HCT116 (cell line): ENCODE measurements around the gene CUEDC2. TPM values are rescaled to one million over a fixed set of nuclear protein-coding genes. Genes with fewer than 3 reads are reported as not detected.

Experiments
- ATAC-seq: fragments of 200-7000 bp; cut with Tn5 transposase; 2 replicates; pipeline ENCODE4 v1.9.1; 2020; ENCODE audit warnings: mild to moderate bottlenecking, moderate library complexity
- BruUV-seq: library from RNA; stranded (reverse); fragments of 400-500 nt; replicated peaks from 2 replicates; lab custom pipeline; 2021; lab: Mats Ljungman, UMichigan
- CTCF ChIA-PET: fragments of 300-600 bp; sonication (Branson Sonifier 250); formaldehyde crosslinking; loops from one replicate; lab custom pipeline; 2021; ENCODE audit warnings: antibody characterized with exemption; lab: Charles Lee
- POLR2A ChIA-PET: fragments of 300-600, 350-600 bp; sonication (Branson Sonifier 250); formaldehyde crosslinking; loops from one replicate; lab custom pipeline; 2021; ENCODE audit warnings: antibody characterized with exemption; lab: Charles Lee
- RAD21 ChIA-PET, 2 experiments: fragments of 300-600 bp; sonication (Branson Sonifier 250); formaldehyde crosslinking; loops; one replicate each; lab custom pipeline; 2023; ENCODE audit warnings: low total read pairs in 2 of 2; ENCODE audit not compliant: uncharacterized antibody in 2 of 2, unreplicated experiment in 2 of 2, low non-redundant PET in 1 of 2; lab: Charles Lee
- DNase-seq: peaks from one replicate; pipeline ENCODE4 v3.0.0-alpha.2; 2010; ENCODE audit warnings: low read depth, low spot score
- H2AFZ ChIP-seq: fragments of 200-600 bp; shearing (Covaris generic), sonication (generic); 2 replicates; pipeline ENCODE4 v1.6.1; 2017; ENCODE audit warnings: low read depth, mixed run types, mixed read lengths, antibody characterized with exemption, low read length; ENCODE audit not compliant: poor library complexity, severe bottlenecking
- H3K27ac ChIP-seq: 2 replicates; pipeline ENCODE4 v1.5.1; 2012; ENCODE audit warnings: low read depth, low read length
- H3K27me3 ChIP-seq: fragments of 200-600 bp; sonication (generic); 2 replicates; pipeline ENCODE4 v1.6.1; 2016; ENCODE audit warnings: mixed run types, low read length, mixed read lengths; ENCODE audit not compliant: insufficient read depth
- H3K36me3 ChIP-seq, 2 experiments: fragments of 200-500 bp in 1 of 2; fragments of 200-600 bp in 1 of 2; sonication (Bioruptor generic) in 1 of 2; sonication (generic) in 1 of 2; 2 replicates each; pipeline versions ENCODE4 v1.5.1 to v1.6.1; 2014 to 2016; ENCODE audit warnings: low read length in 2 of 2, inconsistent platforms in 1 of 2, mixed read lengths in 1 of 2, mixed run types in 1 of 2; ENCODE audit not compliant: insufficient read depth in 2 of 2, control insufficient read depth in 1 of 2
- H3K4me1 ChIP-seq, 2 experiments: fragments of 200-600 bp in 1 of 2; sonication (generic) in 1 of 2; 2 replicates each; pipeline versions ENCODE4 v1.5.1 to v1.6.1; 2012 to 2017; ENCODE audit warnings: low read length in 2 of 2, inconsistent platforms in 1 of 2, mild to moderate bottlenecking in 1 of 2, mixed read lengths in 1 of 2, mixed run types in 1 of 2, moderate library complexity in 1 of 2; ENCODE audit not compliant: insufficient read depth in 2 of 2, control insufficient read depth in 1 of 2
- H3K4me2 ChIP-seq: fragments of 200-600 bp; sonication (generic); 2 replicates; pipeline ENCODE4 v1.6.1; 2017; ENCODE audit warnings: mixed run types, low read length, mixed read lengths
- H3K4me3 ChIP-seq, 2 experiments: fragments of 200-600 bp in 1 of 2; sonication (generic) in 1 of 2; replicated peaks in 1 of 2; 2 replicates each; pipeline ENCODE4 v1.5.1; 2011 to 2016; ENCODE audit warnings: low read length in 2 of 2, control low read depth in 1 of 2, low read depth in 1 of 2, mild to moderate bottlenecking in 1 of 2, mixed read lengths in 1 of 2, mixed run types in 1 of 2
- H3K79me2 ChIP-seq: fragments of 200-600 bp; sonication (generic); 2 replicates; pipeline ENCODE4 v1.6.1; 2017; ENCODE audit warnings: mild to moderate bottlenecking, mixed run types, low read length, moderate library complexity, mixed read lengths; ENCODE audit not compliant: insufficient read depth
- H3K9ac ChIP-seq: fragments of 200-600 bp; sonication (generic); 2 replicates; pipeline ENCODE4 v1.6.1; 2016; ENCODE audit warnings: low read length, mixed read lengths
- H3K9me2 ChIP-seq: fragments of 200-600 bp; sonication (generic), shearing (Covaris generic); 2 replicates; pipeline ENCODE4 v1.6.1; 2017; ENCODE audit warnings: mixed run types, mild to moderate bottlenecking, moderate library complexity; ENCODE audit not compliant: insufficient read depth
- H3K9me3 ChIP-seq, 2 experiments: fragments of 200-500 bp in 1 of 2; fragments of 200-600 bp in 1 of 2; sonication (Bioruptor generic) in 1 of 2; sonication (generic) in 1 of 2; 2 replicates each; pipeline ENCODE4 v1.6.1; 2014 to 2017; ENCODE audit warnings: low read length in 2 of 2, mixed read lengths in 2 of 2, inconsistent platforms in 1 of 2, low read depth in 1 of 2, mild to moderate bottlenecking in 1 of 2, mixed run types in 1 of 2, moderate library complexity in 1 of 2; ENCODE audit not compliant: control insufficient read depth in 1 of 2, insufficient read depth in 1 of 2
- H4K20me1 ChIP-seq: fragments of 200-600 bp; sonication (generic), shearing (Covaris generic); 2 replicates; pipeline ENCODE4 v1.6.1; 2017; ENCODE audit warnings: mixed run types, mild to moderate bottlenecking, moderate library complexity; ENCODE audit not compliant: insufficient read depth
- CBX3 ChIP-seq: IDR thresholded peaks from 2 replicates; pipeline ENCODE4 v1.6.1; 2012; ENCODE audit warnings: low read depth
- EGR1 ChIP-seq: IDR thresholded peaks from 2 replicates; pipeline ENCODE4 v1.6.1; 2012; ENCODE audit warnings: low read depth
- EZH2 ChIP-seq: fragments of 200-600 bp; sonication (generic); IDR thresholded peaks from 2 replicates; pipeline ENCODE4 v1.6.1; 2017; ENCODE audit warnings: antibody characterized with exemption, mixed run types
- EZH2phosphoT487 ChIP-seq: fragments of 200-600 bp; IDR thresholded peaks from 2 replicates; pipeline ENCODE4 v1.6.1; 2018; ENCODE audit warnings: antibody characterized with exemption, borderline replicate concordance
- FOSL1 ChIP-seq: IDR thresholded peaks from 2 replicates; pipeline ENCODE4 v1.6.1; 2012; ENCODE audit warnings: low read depth
- RAD21 ChIP-seq: IDR thresholded peaks from 2 replicates; pipeline ENCODE4 v1.6.1; 2012; ENCODE audit warnings: low read depth, mild to moderate bottlenecking
- SIN3A ChIP-seq: IDR thresholded peaks from 2 replicates; pipeline ENCODE4 v1.6.1; 2012; ENCODE audit warnings: low read depth
- SP1 ChIP-seq: IDR thresholded peaks from 2 replicates; pipeline ENCODE4 v1.6.1; 2012; ENCODE audit warnings: low read depth
- YY1 ChIP-seq: IDR thresholded peaks from 2 replicates; pipeline ENCODE4 v1.6.1; 2011; ENCODE audit warnings: low read length, low read depth, moderate library complexity, mild to moderate bottlenecking; ENCODE audit not compliant: insufficient replicate concordance; ENCODE audit errors: extremely low read depth
- intact Hi-C: fragments of 100-400 bp; cut with micrococcal nuclease; formaldehyde crosslinking; loops from 2 replicates; pipeline ENCODE4 v1.10.0; 2022
- total RNA-seq: library from RNA; stranded (reverse); gene quantifications from one replicate; pipeline ENCODE4 v1.2.1, GENCODE V29; 2021; ENCODE audit not compliant: unreplicated experiment

The CUEDC2 gene
- total RNA-seq, 1 experiment from 2014 or later, result 96.7 TPM

DNA sequence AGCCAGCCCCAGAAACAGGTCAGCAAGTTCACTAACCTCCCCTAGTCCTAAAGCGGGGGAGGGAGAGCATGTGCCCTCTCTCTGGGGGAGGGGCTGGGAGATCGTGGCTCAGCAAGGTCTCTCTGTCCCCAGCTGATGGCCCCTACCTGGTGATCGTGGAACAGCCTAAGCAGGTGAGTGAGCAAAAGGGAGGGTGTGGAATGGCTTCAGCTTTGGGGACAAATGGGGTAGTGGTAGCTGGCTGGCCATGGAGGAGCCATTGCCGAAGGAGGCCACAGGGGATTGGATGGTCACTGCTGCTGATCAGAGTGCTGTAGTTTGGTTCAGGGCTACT is 36.1 kb downstream of the CUEDC2 start:
- Histone ChIP-seq H4K20me1 (no peaks in the 10 kb centered on the region), H3K9me3 (no peaks in the 10 kb centered on the region), H3K4me2 (peak overlapping the region; percentile 99), H3K9ac (peak overlapping the region; percentile 91), H3K27me3 (no peaks in the 10 kb centered on the region), H3K79me2 (peaks cover 13% of the 10 kb centered on the region; the same call in 1 of the 2 replicates), H3K4me3 (peak overlapping the region; percentile 75 to 92), H3K9me2 (no peaks in the 10 kb centered on the region), H3K36me3 (peaks cover 6 to 24% of the 10 kb centered on the region in 2 experiments; a peak in 3 of 4 replicates), H2AFZ (no peak overlapping the region), H3K4me1 (peaks cover 21 to 65% of the 10 kb centered on the region in 2 experiments), H3K27ac (peak overlapping the region; percentile 77)
- CTCF ChIA-PET, result interaction anchor here (0.9 to 9.3 kb wide), 8 partner anchors 8 to 1527 kb away, joined by 3 to 154 read pairs (median 22); partner anchors contain the start of gene ELOVL3
- TF ChIP-seq CBX3 (no peak), EZH2phosphoT487 (no peak), SP1 (no peak), RAD21 (no peak), FOSL1 (no peak), SIN3A (no peak), EGR1 (no peak), EZH2 (no peak), YY1 (no peak)
- RAD21 ChIA-PET, result no interaction called here
- intact Hi-C loops, result no loop called here
- ATAC-seq (no peak), DNase-seq (no peak)
- POLR2A ChIA-PET, result interaction anchor here (0.7 to 2.6 kb wide), 2 partner anchors 9 to 166 kb away, joined by 3 to 14 read pairs; no protein-coding TSS in a partner anchor
- TSS peak; percentile 53 for BruUV-seq
